ENCODE results near the gene APP. TPM values are rescaled to one million over a fixed set of nuclear protein-coding genes. Genes with fewer than 3 reads are reported as not detected.

Gene APP
- total RNA-seq, 1 experiment from 2014 or later = 560 TPM

DNA sequence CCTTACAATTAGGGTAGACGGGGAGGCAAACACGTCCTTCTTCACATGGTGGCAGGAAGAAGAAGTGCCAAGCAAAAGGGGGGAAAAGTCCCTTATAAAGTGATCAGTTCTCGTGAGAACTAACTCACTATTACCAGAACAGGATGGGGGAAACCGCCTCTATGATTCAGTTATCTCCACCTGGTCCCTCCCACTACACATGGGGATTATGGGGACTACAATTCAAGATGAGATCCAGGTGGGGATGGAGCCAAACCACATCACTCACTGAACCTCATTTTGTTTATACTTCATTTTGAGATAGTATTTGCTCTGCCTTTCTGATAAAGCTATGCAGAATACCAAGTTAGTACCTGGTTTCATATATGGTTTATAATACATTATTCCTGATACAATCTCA, 26.5 kb downstream of the APP start (continued):
- TF ChIP-seq HMGA2 (CRISPR knock-in tag; IDR thresholded peaks at IDR 0.05) (no peak), RELA (CRISPR knock-in tag; IDR thresholded peaks at IDR 0.05; ENCODE audit: borderline replicate concordance) (no peak), ETV6 (CRISPR knock-in tag; IDR thresholded peaks at IDR 0.05) (no peak), CBFB (CRISPR knock-in tag; IDR thresholded peaks at IDR 0.05; ENCODE audit: low read depth) (no peak), OVOL2 (CRISPR knock-in tag; IDR thresholded peaks at IDR 0.05; ENCODE audit: borderline replicate concordance) (no peak), GRHL2 (CRISPR knock-in tag; IDR thresholded peaks at IDR 0.05; ENCODE audit: insufficient replicate concordance, severe bottlenecking) (no peak), ZNF138 (CRISPR knock-in tag; conservative IDR thresholded peaks at IDR 0.05) (no peak), FOXP1 (CRISPR knock-in tag; IDR thresholded peaks at IDR 0.05; ENCODE audit: borderline replicate concordance) (no peak), TEAD4 (CRISPR knock-in tag; IDR thresholded peaks at IDR 0.05) (no peak), NR2C2 (CRISPR knock-in tag; IDR thresholded peaks at IDR 0.05) (no peak), ZNF121 (CRISPR knock-in tag; IDR thresholded peaks at IDR 0.05) (no peak), RORB (CRISPR knock-in tag; IDR thresholded peaks at IDR 0.05) (no peak), NR3C1 (CRISPR knock-in tag; conservative IDR thresholded peaks at IDR 0.05; ENCODE audit: low read depth) (no peak)
- TF ChIP-seq, protein P1, sequence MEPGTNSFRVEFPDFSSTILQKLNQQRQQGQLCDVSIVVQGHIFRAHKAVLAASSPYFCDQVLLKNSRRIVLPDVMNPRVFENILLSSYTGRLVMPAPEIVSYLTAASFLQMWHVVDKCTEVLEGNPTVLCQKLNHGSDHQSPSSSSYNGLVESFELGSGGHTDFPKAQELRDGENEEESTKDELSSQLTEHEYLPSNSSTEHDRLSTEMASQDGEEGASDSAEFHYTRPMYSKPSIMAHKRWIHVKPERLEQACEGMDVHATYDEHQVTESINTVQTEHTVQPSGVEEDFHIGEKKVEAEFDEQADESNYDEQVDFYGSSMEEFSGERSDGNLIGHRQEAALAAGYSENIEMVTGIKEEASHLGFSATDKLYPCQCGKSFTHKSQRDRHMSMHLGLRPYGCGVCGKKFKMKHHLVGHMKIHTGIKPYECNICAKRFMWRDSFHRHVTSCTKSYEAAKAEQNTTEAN (CRISPR knock-in tag; IDR thresholded peaks at IDR 0.05) = no peak
- TF ChIP-seq, protein P2, sequence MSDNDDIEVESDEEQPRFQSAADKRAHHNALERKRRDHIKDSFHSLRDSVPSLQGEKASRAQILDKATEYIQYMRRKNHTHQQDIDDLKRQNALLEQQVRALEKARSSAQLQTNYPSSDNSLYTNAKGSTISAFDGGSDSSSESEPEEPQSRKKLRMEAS (CRISPR knock-in tag; IDR thresholded peaks at IDR 0.05) = no peak
- TF ChIP-seq, protein P3, sequence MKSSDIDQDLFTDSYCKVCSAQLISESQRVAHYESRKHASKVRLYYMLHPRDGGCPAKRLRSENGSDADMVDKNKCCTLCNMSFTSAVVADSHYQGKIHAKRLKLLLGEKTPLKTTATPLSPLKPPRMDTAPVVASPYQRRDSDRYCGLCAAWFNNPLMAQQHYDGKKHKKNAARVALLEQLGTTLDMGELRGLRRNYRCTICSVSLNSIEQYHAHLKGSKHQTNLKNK (CRISPR knock-in tag; IDR thresholded peaks at IDR 0.05) = no peak

DNA sequence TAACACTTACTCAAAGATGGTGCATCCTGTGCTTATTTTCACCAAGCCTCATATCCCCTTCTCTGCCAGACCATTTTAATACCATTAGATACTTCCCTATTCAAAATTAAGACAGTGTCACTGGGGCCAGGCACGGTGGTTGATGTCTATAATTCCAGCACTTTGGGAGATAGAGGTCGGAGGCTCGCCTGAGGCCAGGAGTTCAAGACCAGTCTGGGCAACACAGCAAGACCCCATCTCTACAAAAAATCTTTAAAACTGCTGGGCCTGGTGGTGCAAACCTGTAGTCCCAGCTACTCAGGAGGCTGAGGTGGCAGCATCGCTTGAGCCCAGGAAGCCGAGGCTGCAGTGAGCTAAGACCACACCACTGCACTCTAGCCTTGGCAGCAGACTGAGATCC, 28.2 kb downstream of the APP start:
- peak; percentile 90 for TF ChIP-seq ZNF121 (CRISPR knock-in tag; IDR thresholded peaks at IDR 0.05)
- TF ChIP-seq, protein P4, sequence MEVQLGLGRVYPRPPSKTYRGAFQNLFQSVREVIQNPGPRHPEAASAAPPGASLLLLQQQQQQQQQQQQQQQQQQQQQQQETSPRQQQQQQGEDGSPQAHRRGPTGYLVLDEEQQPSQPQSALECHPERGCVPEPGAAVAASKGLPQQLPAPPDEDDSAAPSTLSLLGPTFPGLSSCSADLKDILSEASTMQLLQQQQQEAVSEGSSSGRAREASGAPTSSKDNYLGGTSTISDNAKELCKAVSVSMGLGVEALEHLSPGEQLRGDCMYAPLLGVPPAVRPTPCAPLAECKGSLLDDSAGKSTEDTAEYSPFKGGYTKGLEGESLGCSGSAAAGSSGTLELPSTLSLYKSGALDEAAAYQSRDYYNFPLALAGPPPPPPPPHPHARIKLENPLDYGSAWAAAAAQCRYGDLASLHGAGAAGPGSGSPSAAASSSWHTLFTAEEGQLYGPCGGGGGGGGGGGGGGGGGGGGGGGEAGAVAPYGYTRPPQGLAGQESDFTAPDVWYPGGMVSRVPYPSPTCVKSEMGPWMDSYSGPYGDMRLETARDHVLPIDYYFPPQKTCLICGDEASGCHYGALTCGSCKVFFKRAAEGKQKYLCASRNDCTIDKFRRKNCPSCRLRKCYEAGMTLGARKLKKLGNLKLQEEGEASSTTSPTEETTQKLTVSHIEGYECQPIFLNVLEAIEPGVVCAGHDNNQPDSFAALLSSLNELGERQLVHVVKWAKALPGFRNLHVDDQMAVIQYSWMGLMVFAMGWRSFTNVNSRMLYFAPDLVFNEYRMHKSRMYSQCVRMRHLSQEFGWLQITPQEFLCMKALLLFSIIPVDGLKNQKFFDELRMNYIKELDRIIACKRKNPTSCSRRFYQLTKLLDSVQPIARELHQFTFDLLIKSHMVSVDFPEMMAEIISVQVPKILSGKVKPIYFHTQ (CRISPR knock-in tag; IDR thresholded peaks at IDR 0.05) = no peak
- no peak for TF ChIP-seq ZNF232 (CRISPR knock-in tag; IDR thresholded peaks at IDR 0.05)
- TF ChIP-seq CREM (CRISPR knock-in tag; IDR thresholded peaks at IDR 0.05) = no peak
- H3K36me3 Mint-ChIP-seq = peaks cover 35% of the 10 kb centered on the region
- H3K4me1 Mint-ChIP-seq = peaks cover 72% of the 10 kb centered on the region
- ATAC-seq (no peak; the same call in 1 of the 2 replicates), DNase-seq (ENCODE audit: low spot score) (no peak)
- POLR2A ChIA-PET = no interaction called here
- no peaks in the 10 kb centered on the region for H3K9me3 Mint-ChIP-seq
- CTCF ChIA-PET = no interaction called here
- no peaks in the 10 kb centered on the region for H3K27me3 Mint-ChIP-seq (ENCODE audit: low read depth)
- no peak overlapping the region for H3K4me3 Mint-ChIP-seq
- peak overlapping the region; percentile 45; the same call in 1 of the 2 replicates for H3K27ac Mint-ChIP-seq

DNA sequence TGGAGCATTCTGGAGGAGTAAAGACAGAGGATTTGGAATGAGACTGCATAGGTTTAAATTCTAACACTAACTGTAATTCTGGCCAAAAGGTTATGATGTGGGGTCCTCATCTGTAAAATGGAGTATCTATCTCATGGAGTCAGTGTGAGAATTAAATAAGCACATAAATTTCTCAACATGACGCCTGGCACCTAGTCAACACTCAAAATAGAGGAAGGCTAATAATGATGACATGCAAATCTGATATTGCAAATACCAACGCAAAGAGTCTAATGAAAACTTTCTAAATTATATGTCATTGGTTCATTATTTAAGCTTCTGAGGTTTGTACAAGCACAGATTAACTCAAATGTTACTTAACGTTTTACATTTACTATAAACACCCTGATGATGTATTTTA, 29.6 kb downstream of the APP start:
- Mint-ChIP-seq H3K4me3 (no peak overlapping the region), H3K27ac (peak overlapping the region; percentile 88), H3K27me3 (ENCODE audit: low read depth) (no peaks in the 10 kb centered on the region), H3K36me3 (peaks cover 30% of the 10 kb centered on the region), H3K9me3 (no peaks in the 10 kb centered on the region), H3K4me1 (peaks cover 77% of the 10 kb centered on the region)
- TF ChIP-seq ZNF121 (CRISPR knock-in tag; IDR thresholded peaks at IDR 0.05) = no peak
- TF ChIP-seq, protein P5, sequence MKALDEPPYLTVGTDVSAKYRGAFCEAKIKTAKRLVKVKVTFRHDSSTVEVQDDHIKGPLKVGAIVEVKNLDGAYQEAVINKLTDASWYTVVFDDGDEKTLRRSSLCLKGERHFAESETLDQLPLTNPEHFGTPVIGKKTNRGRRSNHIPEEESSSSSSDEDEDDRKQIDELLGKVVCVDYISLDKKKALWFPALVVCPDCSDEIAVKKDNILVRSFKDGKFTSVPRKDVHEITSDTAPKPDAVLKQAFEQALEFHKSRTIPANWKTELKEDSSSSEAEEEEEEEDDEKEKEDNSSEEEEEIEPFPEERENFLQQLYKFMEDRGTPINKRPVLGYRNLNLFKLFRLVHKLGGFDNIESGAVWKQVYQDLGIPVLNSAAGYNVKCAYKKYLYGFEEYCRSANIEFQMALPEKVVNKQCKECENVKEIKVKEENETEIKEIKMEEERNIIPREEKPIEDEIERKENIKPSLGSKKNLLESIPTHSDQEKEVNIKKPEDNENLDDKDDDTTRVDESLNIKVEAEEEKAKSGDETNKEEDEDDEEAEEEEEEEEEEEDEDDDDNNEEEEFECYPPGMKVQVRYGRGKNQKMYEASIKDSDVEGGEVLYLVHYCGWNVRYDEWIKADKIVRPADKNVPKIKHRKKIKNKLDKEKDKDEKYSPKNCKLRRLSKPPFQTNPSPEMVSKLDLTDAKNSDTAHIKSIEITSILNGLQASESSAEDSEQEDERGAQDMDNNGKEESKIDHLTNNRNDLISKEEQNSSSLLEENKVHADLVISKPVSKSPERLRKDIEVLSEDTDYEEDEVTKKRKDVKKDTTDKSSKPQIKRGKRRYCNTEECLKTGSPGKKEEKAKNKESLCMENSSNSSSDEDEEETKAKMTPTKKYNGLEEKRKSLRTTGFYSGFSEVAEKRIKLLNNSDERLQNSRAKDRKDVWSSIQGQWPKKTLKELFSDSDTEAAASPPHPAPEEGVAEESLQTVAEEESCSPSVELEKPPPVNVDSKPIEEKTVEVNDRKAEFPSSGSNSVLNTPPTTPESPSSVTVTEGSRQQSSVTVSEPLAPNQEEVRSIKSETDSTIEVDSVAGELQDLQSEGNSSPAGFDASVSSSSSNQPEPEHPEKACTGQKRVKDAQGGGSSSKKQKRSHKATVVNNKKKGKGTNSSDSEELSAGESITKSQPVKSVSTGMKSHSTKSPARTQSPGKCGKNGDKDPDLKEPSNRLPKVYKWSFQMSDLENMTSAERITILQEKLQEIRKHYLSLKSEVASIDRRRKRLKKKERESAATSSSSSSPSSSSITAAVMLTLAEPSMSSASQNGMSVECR (CRISPR knock-in tag; IDR thresholded peaks at IDR 0.05; ENCODE audit: borderline replicate concordance) = no peak
- TF ChIP-seq, protein P1 (CRISPR knock-in tag; IDR thresholded peaks at IDR 0.05) = no peak
- POLR2A ChIA-PET = interaction anchor here (0.8 kb wide), 1 partner anchor 27 kb away, joined by 3 read pairs; no protein-coding TSS in a partner anchor
- DNase-seq (ENCODE audit: low spot score) = no peak
- CTCF ChIA-PET = no interaction called here
- no peak for ATAC-seq
